Activated CD4-positive, alpha-beta memory T cell treated with anti-CD3 and anti-CD28 coated beads, Interleukin-2, amount 10 ng/mL, durations not matched to agents 7 days and 5 days (primary cell): ENCODE measurements around the gene IL22RA1. TPM values are rescaled to one million over a fixed set of nuclear protein-coding genes. Genes with fewer than 3 reads are reported as not detected.

Experiments used
- CTCF ChIA-PET: fragments of 350-600 bp; sonication (Branson Sonifier 250); formaldehyde crosslinking; loops from one replicate; lab custom pipeline; 2021; ENCODE audit warnings: antibody characterized with exemption, inconsistent platforms; lab: Charles Lee
- POLR2A ChIA-PET: fragments of 350-600 bp; sonication (Branson Sonifier 250); formaldehyde crosslinking; loops from one replicate; lab custom pipeline; 2021; ENCODE audit warnings: antibody characterized with exemption; lab: Charles Lee
- DNase-seq: peaks from one replicate; pipeline ENCODE4 v3.0.0-alpha.2; 2020
- H3K27ac Mint-ChIP-seq: one replicate; pipeline ENCODE4 v1.8.0; 2021; ENCODE audit warnings: mild to moderate bottlenecking, mixed read lengths
- H3K27me3 Mint-ChIP-seq: one replicate; pipeline ENCODE4 v1.8.0; 2021; ENCODE audit warnings: mixed read lengths
- H3K36me3 Mint-ChIP-seq: one replicate; pipeline ENCODE4 v1.8.0; 2021; ENCODE audit warnings: low read depth, mixed read lengths
- H3K4me1 Mint-ChIP-seq: one replicate; pipeline ENCODE4 v1.8.0; 2021; ENCODE audit warnings: mixed read lengths
- H3K4me3 Mint-ChIP-seq: one replicate; pipeline ENCODE4 v1.8.0; 2021; ENCODE audit warnings: mild to moderate bottlenecking, mixed read lengths
- H3K9me3 Mint-ChIP-seq: one replicate; pipeline ENCODE4 v1.8.0; 2021; ENCODE audit warnings: mixed read lengths
- total RNA-seq, 2 experiments: library from RNA; stranded (reverse); gene quantifications; one replicate each; pipeline ENCODE4 v1.2.3, GENCODE V29; 2021

Gene IL22RA1
- total RNA-seq, 2 experiments from 2014 or later = not detected

DNA sequence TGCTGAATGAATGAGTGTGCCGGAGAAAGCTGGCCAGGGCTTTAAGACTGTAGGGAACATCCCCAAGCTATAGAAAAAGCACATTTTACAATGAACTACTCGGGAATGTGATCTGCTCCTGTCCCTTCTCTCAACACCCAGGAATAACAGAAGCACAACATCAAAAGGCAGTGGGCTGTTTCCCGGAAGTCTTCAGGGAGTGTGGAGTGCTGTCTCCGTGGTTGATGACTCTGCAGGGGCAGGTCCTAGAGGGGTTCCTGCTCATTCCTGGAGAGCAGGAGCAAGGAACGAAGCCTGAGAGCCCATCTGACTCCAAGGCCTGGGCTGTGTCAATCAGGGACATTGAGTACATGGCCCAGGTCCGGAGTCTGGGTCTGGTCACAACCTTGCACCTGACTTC is 4.9 kb upstream of the IL22RA1 start:
- H3K36me3 Mint-ChIP-seq = no peaks in the 10 kb centered on the region
- H3K9me3 Mint-ChIP-seq = no peaks in the 10 kb centered on the region
- DNase-seq = no peak
- H3K27me3 Mint-ChIP-seq = peaks cover 33% of the 10 kb centered on the region
- ChIA-PET POLR2A (interaction anchor here (0.7 kb wide), 1 partner anchor 21 kb away, joined by 3 read pairs; no protein-coding TSS in a partner anchor), CTCF (interaction anchor here (1.0 to 2.3 kb wide), 4 partner anchors 50 to 244 kb away, joined by 3 to 11 read pairs (median 6); no protein-coding TSS in a partner anchor)
- no peak overlapping the region for H3K27ac Mint-ChIP-seq
- peaks cover 25% of the 10 kb centered on the region for H3K4me1 Mint-ChIP-seq
- H3K4me3 Mint-ChIP-seq = no peak overlapping the region

DNA sequence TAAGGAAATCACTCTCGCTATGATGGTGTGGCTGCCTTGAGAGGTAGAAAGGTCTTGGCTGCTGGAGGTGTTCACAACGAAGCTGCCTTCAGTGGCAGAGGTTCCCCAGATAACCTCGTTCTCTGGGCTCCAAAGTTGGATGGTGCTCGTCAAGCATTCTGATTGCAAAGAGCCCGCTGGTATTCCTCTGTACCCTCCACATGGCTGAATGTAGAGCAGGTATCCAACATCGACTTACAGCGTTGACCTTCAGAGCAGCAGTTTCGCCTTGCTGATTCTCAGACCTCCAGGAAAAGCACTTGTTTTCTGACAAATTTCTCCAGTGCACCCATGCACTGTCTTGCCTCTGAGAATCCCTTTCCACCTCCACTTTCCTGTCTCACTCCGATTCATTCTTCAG is 4.3 kb upstream of the IL22RA1 start:
- Mint-ChIP-seq H3K27ac (no peak overlapping the region), H3K9me3 (no peaks in the 10 kb centered on the region), H3K4me1 (peaks cover 25% of the 10 kb centered on the region), H3K27me3 (peaks cover 28% of the 10 kb centered on the region), H3K36me3 (no peaks in the 10 kb centered on the region), H3K4me3 (no peak overlapping the region)
- POLR2A ChIA-PET = no interaction called here
- CTCF ChIA-PET = interaction anchor here (1.0 to 2.3 kb wide), 3 partner anchors 51 to 244 kb away, joined by 3 to 11 read pairs (median 9); no protein-coding TSS in a partner anchor
- DNase-seq = no peak

DNA sequence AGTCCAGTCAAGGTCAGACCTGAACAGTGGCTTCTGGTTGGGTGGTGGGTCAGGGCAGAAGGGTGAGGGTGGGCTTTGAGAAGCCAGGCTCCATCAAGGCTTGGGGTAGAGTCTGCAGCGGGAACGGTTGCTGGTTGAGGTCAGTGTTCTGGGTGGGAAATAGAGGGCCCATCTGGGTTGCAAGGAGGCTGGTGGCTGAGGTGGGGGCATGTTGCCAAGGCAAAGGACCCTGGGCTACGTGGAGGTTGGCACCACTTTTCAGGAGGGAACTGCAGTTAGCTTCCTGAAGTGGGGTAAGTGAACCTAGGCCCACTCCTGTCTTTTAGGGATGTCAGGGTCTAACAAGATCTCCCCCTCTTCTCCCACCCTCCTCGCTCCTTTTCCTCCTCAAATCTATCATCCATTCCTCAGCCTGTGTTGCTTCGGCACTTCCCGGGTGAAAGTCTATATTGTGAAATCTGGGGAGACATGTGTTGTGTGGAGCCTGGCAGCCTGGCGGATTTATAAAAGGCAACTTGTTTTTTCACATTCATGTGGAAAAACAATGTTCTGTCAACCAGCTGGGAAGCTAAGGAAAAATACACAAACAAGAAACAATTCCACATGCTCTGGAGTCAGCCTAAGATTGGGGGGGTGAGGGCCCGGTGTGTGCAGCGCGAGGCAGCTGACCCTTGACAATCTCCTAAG is 1.5 kb downstream of the IL22RA1 start:
- Mint-ChIP-seq H3K4me1 (peaks cover 5% of the 10 kb centered on the region), H3K9me3 (no peaks in the 10 kb centered on the region), H3K36me3 (no peaks in the 10 kb centered on the region), H3K4me3 (no peak overlapping the region), H3K27me3 (peaks cover 8% of the 10 kb centered on the region), H3K27ac (no peak overlapping the region)
- ChIA-PET POLR2A (interaction anchor here (1.2 kb wide), 1 partner anchor 9 kb away, joined by 3 read pairs; no protein-coding TSS in a partner anchor), CTCF (interaction anchor here (1.1 to 3.8 kb wide), 2 partner anchors 9 to 10 kb away, joined by 3 to 22 read pairs; no protein-coding TSS in a partner anchor)
- DNase-seq = no peak

DNA sequence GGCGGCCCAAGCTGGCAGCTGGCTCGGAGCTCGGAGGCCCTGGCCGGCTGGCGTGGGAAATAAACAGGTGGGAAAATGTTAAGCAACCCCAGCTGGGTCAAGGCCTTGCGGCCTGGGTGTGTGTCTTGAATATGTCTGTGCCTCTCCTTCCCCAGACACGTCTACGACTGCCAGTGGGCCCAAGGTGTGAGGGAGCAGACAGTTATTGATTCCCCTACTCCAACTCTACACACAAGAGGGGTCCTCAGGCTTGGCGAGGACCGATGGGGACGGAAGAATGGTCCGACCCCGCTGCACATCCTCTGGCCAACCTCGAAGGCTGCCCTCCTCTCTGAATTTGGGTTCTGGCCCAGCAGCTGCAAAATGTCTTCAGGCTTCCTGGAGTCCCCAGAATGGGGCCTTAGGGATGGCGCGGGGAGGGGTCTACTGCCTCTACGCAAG is 2.2 kb downstream of the IL22RA1 start:
- H3K27ac Mint-ChIP-seq = no peak overlapping the region
- DNase-seq = no peak
- H3K4me1 Mint-ChIP-seq = peaks cover 5% of the 10 kb centered on the region
- H3K27me3 Mint-ChIP-seq = peaks cover 6% of the 10 kb centered on the region
- H3K36me3 Mint-ChIP-seq = no peaks in the 10 kb centered on the region
- ChIA-PET POLR2A (no interaction called here), CTCF (interaction anchor here (3.8 kb wide), 1 partner anchor 9 kb away, joined by 22 read pairs; no protein-coding TSS in a partner anchor)
- no peaks in the 10 kb centered on the region for H3K9me3 Mint-ChIP-seq
- H3K4me3 Mint-ChIP-seq = no peak overlapping the region

DNA sequence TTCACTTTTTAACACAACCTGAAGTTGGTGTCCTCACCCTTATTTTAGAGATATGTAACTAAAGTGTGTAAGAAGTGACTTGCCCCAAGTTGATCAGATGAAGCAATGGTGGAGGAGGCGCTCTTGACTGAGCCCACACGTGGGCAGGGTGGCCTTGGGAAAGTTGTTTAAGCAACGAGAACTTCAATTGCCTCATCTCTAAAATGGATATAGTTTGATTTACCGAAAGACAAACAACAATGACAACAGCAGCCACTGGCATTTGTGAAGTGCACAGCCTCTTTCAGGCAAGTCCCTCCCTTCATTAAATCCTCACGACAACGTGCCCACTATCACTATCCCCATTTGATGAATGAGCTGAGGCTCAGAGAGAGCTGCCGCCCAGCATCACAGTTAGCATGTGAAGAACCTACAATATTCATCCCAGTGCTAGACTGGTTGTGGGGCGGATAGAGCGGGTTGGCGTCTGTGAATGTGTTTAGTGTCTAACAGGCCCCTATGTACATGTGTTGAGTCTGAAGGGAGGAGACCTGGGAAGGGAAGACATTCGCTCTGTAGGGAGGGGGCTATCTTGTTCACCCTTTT is 3.0 kb downstream of the IL22RA1 start:
- ChIA-PET CTCF (interaction anchor here (3.8 kb wide), 1 partner anchor 10 kb away, joined by 22 read pairs; no protein-coding TSS in a partner anchor), POLR2A (no interaction called here)
- Mint-ChIP-seq H3K27ac (no peak overlapping the region), H3K36me3 (no peaks in the 10 kb centered on the region), H3K9me3 (no peaks in the 10 kb centered on the region), H3K27me3 (peaks cover 7% of the 10 kb centered on the region), H3K4me3 (no peak overlapping the region), H3K4me1 (peaks cover 5% of the 10 kb centered on the region)
- DNase-seq = no peak

DNA sequence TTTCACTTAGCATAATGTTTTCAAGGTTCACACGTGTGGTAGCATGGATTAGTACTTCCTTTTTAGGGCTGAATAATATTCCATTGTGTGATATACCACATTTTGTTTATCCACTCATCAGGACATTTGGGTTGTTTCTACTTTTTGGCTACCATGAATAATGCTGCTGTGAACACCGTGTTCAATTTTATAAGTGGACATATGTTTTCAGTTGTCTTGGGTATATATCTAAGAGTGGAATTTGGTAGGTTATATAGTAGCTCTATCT is 3.8 kb downstream of the IL22RA1 start:
- no peak overlapping the region for H3K4me3 Mint-ChIP-seq
- POLR2A ChIA-PET = no interaction called here
- H3K27ac Mint-ChIP-seq = no peak overlapping the region

DNA sequence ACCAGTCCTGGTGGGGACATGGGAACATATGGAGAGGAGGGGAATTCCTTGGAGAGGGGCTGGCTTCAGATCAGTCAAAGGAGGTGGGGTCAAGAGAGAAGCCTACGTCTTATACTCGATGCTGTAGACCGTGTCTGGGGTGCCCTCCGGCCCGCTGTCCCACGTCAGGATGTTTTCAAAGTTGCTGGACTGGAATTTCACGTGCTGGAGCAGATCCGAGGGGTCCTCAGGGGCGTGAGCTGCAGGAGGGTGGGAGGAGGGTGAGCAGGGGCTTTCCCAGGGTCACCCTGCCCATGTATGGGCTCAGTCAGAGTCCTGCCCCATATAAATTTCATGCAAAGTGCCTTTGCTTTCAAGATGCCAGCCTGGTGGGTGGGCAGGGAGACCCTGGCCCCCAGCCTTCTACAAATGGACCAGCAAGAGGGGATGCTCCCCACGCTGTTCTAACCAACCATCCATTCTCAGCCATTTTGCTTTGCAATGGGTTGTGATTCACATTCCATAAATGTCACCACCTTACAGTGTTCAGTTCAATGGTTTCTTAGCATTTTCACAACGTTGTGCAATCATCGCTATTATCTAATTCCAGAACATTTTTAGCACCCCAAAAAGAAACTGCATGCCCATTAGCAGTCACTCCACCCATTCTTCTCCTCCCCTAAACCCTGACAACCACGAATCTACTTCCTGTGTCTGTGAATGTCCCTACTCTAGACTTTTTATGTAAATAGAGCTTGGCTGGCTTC is 4.3 kb downstream of the IL22RA1 start:
- Mint-ChIP-seq H3K36me3 (no peaks in the 10 kb centered on the region), H3K27ac (no peak overlapping the region), H3K27me3 (peaks cover 11% of the 10 kb centered on the region), H3K4me3 (no peak overlapping the region), H3K9me3 (no peaks in the 10 kb centered on the region), H3K4me1 (peaks cover 5% of the 10 kb centered on the region)
- ChIA-PET CTCF (interaction anchor here (3.8 kb wide), 1 partner anchor 12 kb away, joined by 22 read pairs; no protein-coding TSS in a partner anchor), POLR2A (no interaction called here)
- no peak for DNase-seq

More for the DNA sequence above, 3.8 kb downstream of the IL22RA1 start:
- no peaks in the 10 kb centered on the region for H3K36me3 Mint-ChIP-seq
- DNase-seq = no peak
- H3K9me3 Mint-ChIP-seq = no peaks in the 10 kb centered on the region
- H3K4me1 Mint-ChIP-seq = peaks cover 5% of the 10 kb centered on the region
- CTCF ChIA-PET = interaction anchor here (3.8 kb wide), 1 partner anchor 11 kb away, joined by 22 read pairs; no protein-coding TSS in a partner anchor
- H3K27me3 Mint-ChIP-seq = peaks cover 9% of the 10 kb centered on the region

DNA sequence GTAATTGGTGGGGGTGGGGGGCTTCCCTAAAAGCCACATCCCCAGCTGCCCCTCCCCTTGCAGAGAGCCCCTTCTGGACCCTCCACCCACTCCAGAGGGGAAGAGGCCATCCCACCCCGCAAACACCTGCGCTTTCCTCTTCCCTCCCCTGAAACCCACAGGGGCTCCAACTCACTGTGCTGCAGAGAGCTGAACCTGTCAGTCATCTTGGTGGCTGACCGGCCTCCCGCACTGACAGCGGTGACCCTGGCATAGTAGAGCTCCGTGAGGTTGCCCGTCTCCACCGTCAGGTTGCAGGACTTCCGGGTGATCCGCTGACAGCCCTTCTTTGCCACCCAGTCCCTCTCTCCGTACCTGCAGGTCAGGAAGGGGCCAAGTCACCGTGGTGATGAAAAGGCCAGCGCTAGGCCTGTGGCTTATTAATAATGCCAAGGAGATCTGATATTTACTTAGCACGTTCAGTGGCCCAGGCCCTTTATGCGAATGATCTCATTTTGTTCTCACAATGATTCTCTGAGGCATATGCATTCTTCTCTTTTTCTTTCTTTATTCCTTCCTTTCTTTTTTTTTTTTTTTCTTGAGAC is 5.9 kb downstream of the IL22RA1 start:
- Mint-ChIP-seq H3K9me3 (no peaks in the 10 kb centered on the region), H3K27ac (no peak overlapping the region), H3K4me3 (no peak overlapping the region), H3K27me3 (peaks cover 14% of the 10 kb centered on the region), H3K36me3 (no peaks in the 10 kb centered on the region), H3K4me1 (peaks cover 5% of the 10 kb centered on the region)
- ChIA-PET CTCF (interaction anchor here (1.2 kb wide), 1 partner anchor 13 kb away, joined by 3 read pairs; no protein-coding TSS in a partner anchor), POLR2A (no interaction called here)
- no peak for DNase-seq

DNA sequence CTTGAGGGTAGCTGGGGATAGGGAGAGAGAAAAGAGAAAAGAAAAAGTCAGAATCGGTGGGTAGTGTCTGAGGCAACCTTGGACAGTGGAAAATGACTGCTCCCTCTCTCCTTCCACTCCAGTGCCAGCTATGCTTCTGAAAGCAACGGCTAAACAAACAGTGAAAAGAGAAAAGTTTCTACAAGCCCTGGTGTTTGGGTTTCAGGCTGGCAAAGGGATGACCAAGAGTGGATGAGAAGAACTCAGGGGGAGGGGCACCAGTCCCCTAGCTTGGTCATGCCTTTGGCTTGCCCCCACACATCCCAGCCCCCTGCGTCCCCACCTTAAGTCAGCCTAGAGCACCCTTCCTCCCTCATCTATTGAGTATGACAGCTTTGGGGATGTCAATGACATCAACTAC is 8.6 kb downstream of the IL22RA1 start:
- H3K27ac Mint-ChIP-seq = no peak overlapping the region
- CTCF ChIA-PET = interaction anchor here (0.9 to 1.7 kb wide), 2 partner anchors 16 to 257 kb away, joined by 3 to 11 read pairs; no protein-coding TSS in a partner anchor
- H3K27me3 Mint-ChIP-seq = peaks cover 14% of the 10 kb centered on the region
- no peak for DNase-seq
- no peaks in the 10 kb centered on the region for H3K36me3 Mint-ChIP-seq
- no peak overlapping the region for H3K4me3 Mint-ChIP-seq
- POLR2A ChIA-PET = interaction anchor here (1.3 kb wide), 1 partner anchor 908 kb away, joined by 3 read pairs; no protein-coding TSS in a partner anchor
- H3K4me1 Mint-ChIP-seq = peaks cover 5% of the 10 kb centered on the region
- no peaks in the 10 kb centered on the region for H3K9me3 Mint-ChIP-seq

DNA sequence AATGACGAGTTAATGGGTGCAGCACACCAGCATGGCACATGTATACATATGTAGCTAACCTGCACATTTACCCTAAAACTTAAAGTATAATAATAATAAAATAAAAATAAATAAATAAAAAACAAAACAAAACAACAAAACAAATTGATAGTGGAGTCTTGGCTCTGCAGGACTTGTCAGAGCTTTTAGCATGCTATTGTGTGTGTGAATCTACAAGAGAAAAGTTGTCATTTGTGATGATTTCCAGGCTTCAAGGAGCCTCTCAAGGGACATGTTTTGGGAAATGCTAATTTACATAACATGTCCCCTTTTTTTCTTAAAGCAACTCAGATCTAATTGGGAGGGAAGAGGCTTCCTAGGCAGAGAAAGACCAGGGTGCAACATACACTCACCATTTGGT is 9.1 kb downstream of the IL22RA1 start:
- POLR2A ChIA-PET = interaction anchor here (1.3 kb wide), 1 partner anchor 908 kb away, joined by 3 read pairs; no protein-coding TSS in a partner anchor
- Mint-ChIP-seq H3K9me3 (no peaks in the 10 kb centered on the region), H3K4me3 (no peak overlapping the region), H3K27ac (no peak overlapping the region), H3K4me1 (peaks cover 2% of the 10 kb centered on the region), H3K36me3 (no peaks in the 10 kb centered on the region), H3K27me3 (peaks cover 16% of the 10 kb centered on the region)
- DNase-seq = no peak
- CTCF ChIA-PET = interaction anchor here (0.9 to 1.7 kb wide), 2 partner anchors 16 to 257 kb away, joined by 3 to 11 read pairs; no protein-coding TSS in a partner anchor

DNA sequence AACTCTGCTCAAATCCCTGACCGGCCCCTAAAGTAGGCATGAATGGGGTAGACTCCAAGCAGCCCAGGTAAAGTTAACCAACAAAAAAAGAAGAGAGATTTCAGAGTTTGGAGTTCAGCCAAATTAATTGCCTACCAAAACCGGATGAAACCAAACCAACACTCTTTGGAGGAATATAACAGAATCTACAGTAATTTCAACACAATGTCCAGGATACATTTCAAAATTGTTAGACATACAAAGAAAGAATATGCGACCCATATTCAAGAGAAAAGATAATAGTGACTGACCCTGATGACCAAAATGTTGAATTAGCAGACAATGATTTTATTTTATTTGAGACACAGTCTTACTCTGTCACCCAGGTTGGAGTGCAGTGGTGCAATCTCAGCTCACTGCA is 12.6 kb downstream of the IL22RA1 start:
- Mint-ChIP-seq H3K36me3 (no peaks in the 10 kb centered on the region), H3K4me3 (no peak overlapping the region), H3K9me3 (no peaks in the 10 kb centered on the region), H3K27ac (no peak overlapping the region), H3K4me1 (no peaks in the 10 kb centered on the region), H3K27me3 (peaks cover 15% of the 10 kb centered on the region)
- DNase-seq = no peak
- ChIA-PET POLR2A (no interaction called here), CTCF (no interaction called here)

DNA sequence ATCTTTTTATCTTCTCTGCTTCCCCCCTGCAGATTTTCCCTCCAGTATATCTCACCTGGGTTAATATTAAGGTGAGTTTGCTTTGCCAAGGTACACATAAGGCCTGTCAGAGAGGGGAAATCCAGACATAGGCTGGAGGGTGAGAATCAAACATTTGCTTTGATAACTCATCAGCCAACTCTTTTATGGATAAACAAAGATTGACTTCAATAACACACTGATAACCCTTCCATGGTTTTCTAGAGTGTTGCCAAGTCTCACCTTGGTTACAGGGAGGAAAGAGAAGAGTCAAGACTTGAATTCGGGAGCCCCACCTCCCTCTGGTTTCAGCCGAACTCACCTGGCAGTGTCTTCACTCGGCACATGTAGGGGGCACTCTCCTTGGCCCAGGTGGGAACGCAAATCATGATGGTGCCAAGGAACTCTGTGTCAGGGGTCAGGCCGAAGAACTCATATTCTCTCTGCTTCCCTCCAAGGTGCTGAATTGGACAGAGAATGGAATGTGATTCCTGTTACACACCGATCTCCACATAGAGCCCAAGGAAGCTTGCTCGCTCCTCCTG is 15.1 kb downstream of the IL22RA1 start:
- ChIA-PET CTCF (interaction anchor here (1.2 kb wide), 1 partner anchor 265 kb away, joined by 3 read pairs; no protein-coding TSS in a partner anchor), POLR2A (no interaction called here)
- Mint-ChIP-seq H3K27me3 (peaks cover 9% of the 10 kb centered on the region), H3K36me3 (no peaks in the 10 kb centered on the region), H3K9me3 (no peaks in the 10 kb centered on the region), H3K4me3 (no peak overlapping the region), H3K4me1 (no peaks in the 10 kb centered on the region), H3K27ac (no peak overlapping the region)
- DNase-seq = no peak
